WERI-Rb-1 (cell line): ENCODE measurements around the gene ASCC3.

Experiments used
- DNase-seq: peaks from one replicate; pipeline ENCODE4 v3.0.0-alpha.2; 2020
- H3K27ac ChIP-seq: fragments of 250-450 bp; sonication (Bioruptor Pico); 2 replicates; pipeline ENCODE4 v1.5.1; 2020; ENCODE audit warnings: mild to moderate bottlenecking, moderate library complexity
- H3K27me3 ChIP-seq: fragments of 250-450 bp; sonication (Bioruptor Pico); 2 replicates; pipeline ENCODE4 v1.5.1; 2021; ENCODE audit warnings: mild to moderate bottlenecking, low read depth, moderate library complexity; ENCODE audit not compliant: insufficient read depth, severe bottlenecking
- H3K36me3 ChIP-seq: fragments of 250-450 bp; sonication (Bioruptor Pico); 2 replicates; pipeline ENCODE4 v1.5.1; 2020; ENCODE audit warnings: mild to moderate bottlenecking, moderate library complexity
- H3K4me3 ChIP-seq: 2 replicates; pipeline ENCODE4 v1.5.1; 2011; ENCODE audit warnings: low read depth, mild to moderate bottlenecking, control low read depth, low read length
- H3K9me3 ChIP-seq: fragments of 250-450 bp; sonication (Bioruptor Pico); 2 replicates; pipeline ENCODE4 v1.5.1; 2021; ENCODE audit warnings: mild to moderate bottlenecking, moderate library complexity; ENCODE audit not compliant: severe bottlenecking
- CTCF ChIP-seq: IDR thresholded peaks from 2 replicates; pipeline ENCODE4 v1.5.1; 2011; ENCODE audit warnings: low read depth, mild to moderate bottlenecking, control low read depth, inconsistent platforms, low read length

Gene ASCC3

GRCh38 chr6:100599088-100599770 lies 281.9 kb downstream of the ASCC3 start:
- no peak for TF ChIP-seq CTCF
- Histone ChIP-seq H3K27me3 (no peaks in the 10 kb centered on the region), H3K36me3 (peaks cover 20% of the 10 kb centered on the region), H3K9me3 (no peaks in the 10 kb centered on the region), H3K4me3 (no peak overlapping the region), H3K27ac (no peak overlapping the region)
- no peak for DNase-seq

- no peak for DNase-seq
- Histone ChIP-seq H3K27me3 (no peaks in the 10 kb centered on the region), H3K27ac (no peak overlapping the region), H3K9me3 (no peaks in the 10 kb centered on the region), H3K4me3 (no peak overlapping the region), H3K36me3 (peaks cover 11% of the 10 kb centered on the region)
- TF ChIP-seq CTCF = no peak
Measured at GRCh38 chr6:100595456-100595855, 285.7 kb downstream of the ASCC3 start.

- Histone ChIP-seq H3K27ac (no peak overlapping the region), H3K9me3 (no peaks in the 10 kb centered on the region), H3K4me3 (no peak overlapping the region), H3K36me3 (peaks cover 20% of the 10 kb centered on the region), H3K27me3 (no peaks in the 10 kb centered on the region)
- no peak for TF ChIP-seq CTCF
- DNase-seq = no peak
Measured at GRCh38 chr6:100593522-100593921, 287.6 kb downstream of the ASCC3 start.

- Histone ChIP-seq H3K9me3 (no peaks in the 10 kb centered on the region), H3K4me3 (no peak overlapping the region), H3K36me3 (peaks cover 26% of the 10 kb centered on the region), H3K27ac (no peak overlapping the region), H3K27me3 (no peaks in the 10 kb centered on the region)
- DNase-seq = no peak
- TF ChIP-seq CTCF = no peak
Measured at GRCh38 chr6:100592929-100593328, 288.2 kb downstream of the ASCC3 start.

GRCh38 chr6:100577425-100577824 lies 303.7 kb downstream of the ASCC3 start:
- Histone ChIP-seq H3K9me3 (no peaks in the 10 kb centered on the region), H3K36me3 (no peaks in the 10 kb centered on the region), H3K27ac (no peak overlapping the region), H3K27me3 (no peaks in the 10 kb centered on the region), H3K4me3 (no peak overlapping the region)
- TF ChIP-seq CTCF = no peak
- no peak for DNase-seq

- no peak for DNase-seq
- no peak for TF ChIP-seq CTCF
Measured at GRCh38 chr6:100575921-100576320, 305.2 kb downstream of the ASCC3 start.

More at GRCh38 chr6:100575921-100576320, 305.2 kb downstream of the ASCC3 start:
- Histone ChIP-seq H3K27me3 (no peaks in the 10 kb centered on the region), H3K27ac (no peak overlapping the region), H3K4me3 (no peak overlapping the region), H3K9me3 (no peaks in the 10 kb centered on the region), H3K36me3 (no peaks in the 10 kb centered on the region)
